Adrenal gland (tissue), 5 donors: Measurements from ENCODE around the gene CLTC.

Source experiments
- POLR2A ChIP-seq, 2 donors: fragments of 450-650 bp; IDR thresholded peaks; one replicate each; pipeline ENCODE4 v1.6.1; 2017; ENCODE audit warnings: antibody characterized with exemption in 2 of 2, mild to moderate bottlenecking in 2 of 2, moderate library complexity in 1 of 2
- TF ChIP-seq, protein P1 (sequence below), 6 experiments: fragments of 450-650 bp in 4 of 6; fragments of 200-600 bp in 2 of 6; sonication (generic) in 1 of 6; IDR thresholded peaks; 1 replicate in 5 of 6; 2 replicates in 1 of 6; pipeline versions ENCODE4 v1.5.1 to v1.8.0; 2016 to 2021; ENCODE audit warnings: antibody characterized with exemption in 6 of 6, mild to moderate bottlenecking in 2 of 6, moderate library complexity in 1 of 6
- donor health status: DM: no; HTN: no; CAD: no.

DNA sequence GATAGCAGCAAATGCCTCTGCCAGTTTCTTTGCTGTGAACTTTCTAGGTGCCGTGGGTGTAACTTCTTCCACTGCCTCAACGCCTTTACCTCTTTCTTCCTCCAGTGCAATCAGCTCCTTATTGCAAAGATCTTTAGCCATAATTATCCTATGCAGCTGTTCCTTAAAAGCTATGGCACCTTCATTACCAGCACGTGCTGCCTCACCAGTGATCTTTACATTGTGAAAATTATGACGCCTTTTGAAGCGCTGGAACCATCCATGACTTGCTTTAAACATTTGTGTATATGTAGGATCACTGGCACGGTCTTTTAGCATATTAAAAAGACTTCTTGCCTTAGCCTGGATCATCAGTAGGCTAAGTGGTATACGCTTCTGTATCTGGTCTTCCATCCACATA, 79.5 kb downstream of the CLTC start:
- TF ChIP-seq, protein P1, sequence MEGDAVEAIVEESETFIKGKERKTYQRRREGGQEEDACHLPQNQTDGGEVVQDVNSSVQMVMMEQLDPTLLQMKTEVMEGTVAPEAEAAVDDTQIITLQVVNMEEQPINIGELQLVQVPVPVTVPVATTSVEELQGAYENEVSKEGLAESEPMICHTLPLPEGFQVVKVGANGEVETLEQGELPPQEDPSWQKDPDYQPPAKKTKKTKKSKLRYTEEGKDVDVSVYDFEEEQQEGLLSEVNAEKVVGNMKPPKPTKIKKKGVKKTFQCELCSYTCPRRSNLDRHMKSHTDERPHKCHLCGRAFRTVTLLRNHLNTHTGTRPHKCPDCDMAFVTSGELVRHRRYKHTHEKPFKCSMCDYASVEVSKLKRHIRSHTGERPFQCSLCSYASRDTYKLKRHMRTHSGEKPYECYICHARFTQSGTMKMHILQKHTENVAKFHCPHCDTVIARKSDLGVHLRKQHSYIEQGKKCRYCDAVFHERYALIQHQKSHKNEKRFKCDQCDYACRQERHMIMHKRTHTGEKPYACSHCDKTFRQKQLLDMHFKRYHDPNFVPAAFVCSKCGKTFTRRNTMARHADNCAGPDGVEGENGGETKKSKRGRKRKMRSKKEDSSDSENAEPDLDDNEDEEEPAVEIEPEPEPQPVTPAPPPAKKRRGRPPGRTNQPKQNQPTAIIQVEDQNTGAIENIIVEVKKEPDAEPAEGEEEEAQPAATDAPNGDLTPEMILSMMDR (IDR thresholded peaks at IDR 0.05) = no peak
- no peak for TF ChIP-seq POLR2A (IDR thresholded peaks at IDR 0.05)
